K562 (cell line): ENCODE measurements around the gene MTERF2. TPM values are rescaled to one million over a fixed set of nuclear protein-coding genes. Genes with fewer than 3 reads are reported as not detected.

Experiments
- ARID3A ChIP-seq: IDR thresholded peaks from 2 replicates; pipeline ENCODE4 v1.6.1; 2012; ENCODE audit warnings: low read depth, low read length, improper control_type of control experiment, borderline replicate concordance
- ATF1 ChIP-seq, 2 experiments: fragments of 450-650 bp in 1 of 2; IDR thresholded peaks; 2 replicates each; pipeline ENCODE4 v1.6.1; 2016; ENCODE audit warnings: missing compliant biosample characterization in 1 of 2, missing genetic modification characterization in 1 of 2
- CBX1 ChIP-seq: sonication (generic); IDR thresholded peaks from 2 replicates; pipeline ENCODE4 v1.6.1; 2016; ENCODE audit warnings: antibody characterized with exemption, low read depth, mild to moderate bottlenecking
- CBX3 ChIP-seq, 2 experiments: IDR thresholded peaks; 1 replicate in 1 of 2; 2 replicates in 1 of 2; pipeline ENCODE4 v1.6.1; 2012; ENCODE audit warnings: inconsistent platforms in 2 of 2, low read length in 2 of 2, borderline replicate concordance in 1 of 2, control low read depth in 1 of 2
- CREB5 ChIP-seq: fragments of 250-450 bp; sonication (Bioruptor Pico); IDR thresholded peaks from 2 replicates; pipeline ENCODE4 v1.5.0; 2020; ENCODE audit warnings: mild to moderate bottlenecking
- FOXP4 ChIP-seq: sonication (generic); formaldehyde crosslinking; IDR thresholded peaks from 2 replicates; pipeline ENCODE4 v1.8.0; 2022; ENCODE audit warnings: mild to moderate bottlenecking, missing genetic modification reagents, borderline replicate concordance
- GABPA ChIP-seq: fragments of 200-800 bp; sonication (Bioruptor generic); conservative IDR thresholded peaks from 2 replicates; pipeline ENCODE4 v1.6.1; 2016; ENCODE audit warnings: low read depth, missing genetic modification characterization, missing compliant biosample characterization
- MAZ ChIP-seq, 2 experiments: fragments of 450-650 bp in 1 of 2; sonication (generic) in 1 of 2; formaldehyde crosslinking; IDR thresholded peaks in 1 of 2; conservative IDR thresholded peaks in 1 of 2; 2 replicates each; pipeline versions ENCODE4 v1.4.0 to v1.5.0; 2020; ENCODE audit warnings: mild to moderate bottlenecking in 1 of 2, missing genetic modification reagents in 1 of 2
- PHB2 ChIP-seq: fragments of 450-650 bp; IDR thresholded peaks from 2 replicates; pipeline ENCODE4 v1.6.1; 2017; ENCODE audit warnings: low read depth
- SLC30A9 ChIP-seq: fragments of 250-450 bp; sonication (Bioruptor Pico); IDR thresholded peaks from 2 replicates; pipeline ENCODE4 v1.8.0; 2022; ENCODE audit warnings: mild to moderate bottlenecking, moderate library complexity
- SMARCA4 ChIP-seq: fragments of 450-650 bp; IDR thresholded peaks from 2 replicates; pipeline ENCODE4 v1.6.1; 2016
- SOX6 ChIP-seq: fragments of 450-650 bp; IDR thresholded peaks from 2 replicates; pipeline ENCODE4 v1.6.1; 2014; ENCODE audit warnings: mild to moderate bottlenecking
- TAF9B ChIP-seq: fragments of 450-650 bp; IDR thresholded peaks from 2 replicates; pipeline ENCODE4 v1.6.1; 2018; ENCODE audit warnings: mild to moderate bottlenecking; ENCODE audit not compliant: partially characterized antibody
- TEAD2 ChIP-seq: fragments of 450-650 bp; IDR thresholded peaks from 2 replicates; pipeline ENCODE4 v1.6.1; 2016; ENCODE audit warnings: missing genetic modification characterization, control low read depth, missing compliant biosample characterization
- ZBTB1 ChIP-seq: sonication (generic); formaldehyde crosslinking; IDR thresholded peaks from 2 replicates; pipeline ENCODE4 v1.8.1; 2023; ENCODE audit warnings: missing genetic modification reagents, low read depth, mild to moderate bottlenecking, borderline replicate concordance
- ZBTB5 ChIP-seq: fragments of 450-650 bp; IDR thresholded peaks from 2 replicates; pipeline ENCODE4 v1.6.1; 2017; ENCODE audit warnings: antibody characterized with exemption
- ZNF253 ChIP-seq: fragments of 250-450 bp; sonication (Bioruptor Pico); conservative IDR thresholded peaks from 2 replicates; pipeline ENCODE4 v1.6.1; 2021; ENCODE audit warnings: mild to moderate bottlenecking
- ZNF277 ChIP-seq: fragments of 250-450 bp; sonication (Bioruptor Pico); IDR thresholded peaks from 2 replicates; pipeline ENCODE4 v1.8.0; 2022; ENCODE audit warnings: inconsistent platforms, mild to moderate bottlenecking, moderate library complexity, borderline replicate concordance
- ZNF316 ChIP-seq: fragments of 450-650 bp; IDR thresholded peaks from 2 replicates; pipeline ENCODE4 v1.6.1; 2016
- polyA plus RNA-seq, 8 experiments: library from polyadenylated mRNA; depleted of rRNA in 4 of 8; stranded (reverse) in 5 of 8; unstranded in 3 of 8; fragments of >200 nt; fragmentation: Nextera tagmentation in 2 of 8; fragmentation: Illumina TruSeq in 1 of 8; extraction: Ambion mirVana in 2 of 8; extraction: Trizol in 1 of 8; gene quantifications; 2 replicates each; pipeline versions ENCODE4 v1.2.1 to v1.2.3, GENCODE V29; 2011 to 2014; ENCODE audit warnings: inconsistent platforms in 1 of 8, missing spikeins in 1 of 8
- total RNA-seq, 7 experiments: library from RNA; depleted of rRNA in 6 of 7; stranded (reverse); fragments of >200 nt in 6 of 7; fragmentation: Illumina TruSeq in 2 of 7; extraction: Trizol in 2 of 7; gene quantifications; 2 replicates each; pipeline versions ENCODE4 v1.2.1 to v1.2.3, GENCODE V29; 2011 to 2021; ENCODE audit warnings: low replicate concordance in 1 of 7

Gene MTERF2
- total and polyA plus RNA-seq, 9 of the 15 experiments (the other 6 are each of a cell fraction or from before 2014, with no cell fraction given): 10.0 to 63.2 (median 33.2) TPM

- TF ChIP-seq ZNF316 (no peak), TEAD2 (no peak), ZBTB5 (no peak), ZNF253 (no peak), ARID3A (no peak), TAF9B (no peak), ZBTB1 (CRISPR knock-in tag) (no peak), SOX6 (peak; percentile 46; the same call in 1 of the 2 replicates), PHB2 (no peak), ATF1 (CRISPR knock-in tag; IDR thresholded peaks at IDR 0.05) (no peak), ATF1 (tag; IDR thresholded peaks at IDR 0.05) (no peak), FOXP4 (no peak), MAZ (CRISPR knock-in tag; conservative IDR thresholded peaks at IDR 0.05 in 1 of 2, IDR thresholded peaks at IDR 0.05 in 1 of 2) (peak in 1 of 2 experiments; percentile 50; a peak in 1 of 4 replicates), CBX1 (no peak), SLC30A9 (no peak), ZNF277 (no peak), SMARCA4 (0 out of 2 replicates have a peak, but pooled peaks have one; percentile 28), CBX3 (IDR thresholded peaks at IDR 0.05; ENCODE audit: borderline replicate concordance in 1 of 2, low read length in 2 of 2) (peak in 1 of 2 experiments; percentile 27; a peak in 1 of 3 replicates), CREB5 (CRISPR knock-in tag) (no peak), GABPA (tag) (peak; percentile 26; the same call in 1 of the 2 replicates)
Observed at GRCh38 chr12:106978035-106978800, 8.7 kb downstream of the MTERF2 start (continued).
